ENCODE measurements around the gene CSF1.

Gene CSF1

GRCh38 chr1:109923131-109923945 lies 12.7 kb downstream of the CSF1 start:
- peak; percentile 61 for DNase-seq

GRCh38 chr1:109923946-109924275 lies 13.3 kb downstream of the CSF1 start:
- no peak for DNase-seq

GRCh38 chr1:109924316-109924715 lies 13.7 kb downstream of the CSF1 start:
- no peak for DNase-seq

- no peak for DNase-seq
These were observed 14.7 kb downstream of the CSF1 start for GRCh38 chr1:109925159-109925990.

- no peak for DNase-seq
These were observed 16.1 kb downstream of the CSF1 start for GRCh38 chr1:109926662-109927300.

- DNase-seq, result no peak
These were observed 16.7 kb downstream of the CSF1 start for GRCh38 chr1:109927356-109927755.

GRCh38 chr1:109927911-109928321 lies 17.3 kb downstream of the CSF1 start:
- no peak for DNase-seq

- DNase-seq, result no peak
These were observed 18.0 kb downstream of the CSF1 start for GRCh38 chr1:109928591-109929111.

- DNase-seq, result no peak
These were observed 18.5 kb downstream of the CSF1 start for GRCh38 chr1:109929170-109929569.

GRCh38 chr1:109929588-109930251 lies 19.1 kb downstream of the CSF1 start:
- DNase-seq, result no peak

GRCh38 chr1:109930252-109930993 lies 19.8 kb downstream of the CSF1 start:
- no peak for DNase-seq

GRCh38 chr1:109931189-109931731 lies 20.6 kb downstream of the CSF1 start:
- no peak for DNase-seq

- no peak for DNase-seq
These were observed 21.4 kb downstream of the CSF1 start for GRCh38 chr1:109931911-109932636.

GRCh38 chr1:109932679-109933078 lies 22.0 kb downstream of the CSF1 start:
- DNase-seq, result no peak

- DNase-seq, result no peak
These were observed 23.4 kb downstream of the CSF1 start for GRCh38 chr1:109933856-109934711.

GRCh38 chr1:109935451-109935900 lies 24.8 kb downstream of the CSF1 start:
- peak; percentile 67 for DNase-seq

GRCh38 chr1:109937738-109938137 lies 27.1 kb downstream of the CSF1 start:
- no peak for DNase-seq

GRCh38 chr1:109938556-109938955 lies 27.9 kb downstream of the CSF1 start:
- no peak for DNase-seq

- DNase-seq, result no peak
These were observed 31.8 kb downstream of the CSF1 start for GRCh38 chr1:109942434-109942833.

GRCh38 chr1:109944541-109944940 lies 33.9 kb downstream of the CSF1 start:
- DNase-seq, result no peak
